Sigmoid colon (tissue), 7 donors: ENCODE results near the gene TGFBR3L. TPM values are rescaled to one million over a fixed set of nuclear protein-coding genes. Genes with fewer than 3 reads are reported as not detected.

Experiments
- DNase-seq: peaks from one replicate; pipeline ENCODE4 v3.0.0-alpha.2; 2019
- H3K27ac ChIP-seq, 4 donors: fragments of 200-600 bp; sonication (generic); one replicate each; pipeline ENCODE4 v1.5.1; 2016 to 2019; ENCODE audit warnings: mild to moderate bottlenecking in 1 of 4
- H3K27me3 ChIP-seq, 3 donors: fragments of 200-600 bp; sonication (generic); one replicate each; pipeline ENCODE4 v1.5.1; 2019; ENCODE audit warnings: mild to moderate bottlenecking in 1 of 3
- H3K36me3 ChIP-seq, 4 donors: fragments of 200-600 bp; sonication (generic); one replicate each; pipeline ENCODE4 v1.5.1; 2016 to 2019
- H3K4me1 ChIP-seq, 4 donors: fragments of 200-600 bp; sonication (generic); one replicate each; pipeline ENCODE4 v1.5.1; 2017 to 2019
- H3K4me3 ChIP-seq, 4 donors: fragments of 200-600 bp; sonication (generic); one replicate each; pipeline ENCODE4 v1.5.1; 2017 to 2019; ENCODE audit warnings: mild to moderate bottlenecking in 2 of 4, moderate library complexity in 1 of 4
- H3K9me3 ChIP-seq, 4 donors: fragments of 200-600 bp in 3 of 4; sonication (generic) in 3 of 4; one replicate each; pipeline versions ENCODE4 v1.5.1 to v1.6.1; 2013 to 2019
- CTCF ChIP-seq, 4 experiments: fragments of 450-650 bp in 3 of 4; fragments of 200-600 bp in 1 of 4; IDR thresholded peaks; one replicate each; pipeline ENCODE4 v1.5.1; 2016 to 2019; ENCODE audit warnings: antibody characterized with exemption in 4 of 4, mild to moderate bottlenecking in 3 of 4, moderate library complexity in 2 of 4
- EP300 ChIP-seq, 4 donors: sonication (generic); formaldehyde crosslinking; IDR thresholded peaks; one replicate each; pipeline ENCODE4 v1.6.1; 2017; ENCODE audit warnings: antibody characterized with exemption in 4 of 4
- POLR2A ChIP-seq, 2 donors: fragments of 450-650 bp; IDR thresholded peaks; one replicate each; pipeline ENCODE4 v1.6.1; 2016; ENCODE audit warnings: antibody characterized with exemption in 2 of 2, mild to moderate bottlenecking in 2 of 2, moderate library complexity in 2 of 2
- POLR2AphosphoS5 ChIP-seq, 4 donors: sonication (generic); formaldehyde crosslinking; IDR thresholded peaks; one replicate each; pipeline ENCODE4 v1.6.1; 2017; ENCODE audit warnings: antibody characterized with exemption in 4 of 4
- WGBS, 2 donors: extraction: QIAGEN DNeasy Blood & Tissue Kit; methylation state at CpG; one replicate each; pipeline ENCODE4 v1.1.7; 2013; 5-methylcytosine and 5-hydroxymethylcytosine counted together
- intact Hi-C: fragments of 100-400 bp; cut with DNase I; formaldehyde crosslinking; loops from one replicate; pipeline ENCODE4 v1.15.1; 2023
- polyA plus RNA-seq, 3 donors: library from polyadenylated mRNA; stranded (reverse); fragments of 200-250 nt; gene quantifications; one replicate each; pipeline ENCODE4 v1.2.3, GENCODE V29; 2013
- total RNA-seq, 4 donors: library from RNA; depleted of rRNA; stranded (reverse); fragments of >200 nt; gene quantifications; one replicate each; pipeline ENCODE4 v1.1.0, GENCODE V29; 2016
- donor health status: healthy with polysubstance abuse.
- donor health status: Bipolar disorder and iron deficiency.
- donor health status: healthy.

Gene TGFBR3L
- total and polyA plus RNA-seq, 7 donors = 1.8 TPM; not detected in 6

- no peak for DNase-seq
- H3K36me3 ChIP-seq = peaks cover 37 to 97% (median 49%) of the 10 kb centered on the region in 4 donors
- TF ChIP-seq POLR2AphosphoS5 (IDR thresholded peaks at IDR 0.05) (no peak), POLR2A (IDR thresholded peaks at IDR 0.05) (no peak), EP300 (IDR thresholded peaks at IDR 0.05) (no peak), CTCF (IDR thresholded peaks at IDR 0.05) (no peak)
These were observed 53.6 kb downstream of the TGFBR3L start for GRCh38 chr19:7968008-7968795.

More at GRCh38 chr19:7968008-7968795, 53.6 kb downstream of the TGFBR3L start:
- H3K9me3 ChIP-seq = no peaks in the 10 kb centered on the region
- H3K4me1 ChIP-seq = no peaks in the 10 kb centered on the region
- no peaks in the 10 kb centered on the region for H3K27me3 ChIP-seq
- WGBS, 2 donors = 95 to 96% methylated on average over 15 of the region's 15 CpGs
- intact Hi-C loops = no loop called here
- no peak overlapping the region for H3K4me3 ChIP-seq
- no peak overlapping the region for H3K27ac ChIP-seq

Other genes with a start within 250 kb of the TGFBR3L start
- gene RETN, start 245.8 kb upstream of the TGFBR3L start, total RNA-seq = not detected
- 10 to 100 TPM in 1 of 3 donors, 1 to 10 TPM in 2; 3.6 to 38.1 (median 8.6) TPM for gene RETN, start 245.8 kb upstream of the TGFBR3L start, polyA plus RNA-seq
- under 1 TPM in 3 of 4 donors, not detected in 1; 0.36 to 0.49 (median 0.41) TPM for gene MCEMP1, start 237.7 kb upstream of the TGFBR3L start, total RNA-seq
- 1 to 10 TPM in 2 of 3 donors, under 1 TPM in 1; 0.51 to 2.8 (median 1.8) TPM for gene MCEMP1, start 237.7 kb upstream of the TGFBR3L start, polyA plus RNA-seq
- gene TRAPPC5, start 234.0 kb upstream of the TGFBR3L start, total RNA-seq = 10 to 100 TPM; 32.8 to 89.6 (median 50.5) TPM
- 10 to 100 TPM; 55.3 to 75.5 (median 55.9) TPM for gene TRAPPC5, start 234.0 kb upstream of the TGFBR3L start, polyA plus RNA-seq
- 1 to 10 TPM in 1 of 4 donors, under 1 TPM in 3; 0.27 to 2.5 (median 0.61) TPM for gene FCER2, start 212.7 kb upstream of the TGFBR3L start, total RNA-seq
- gene FCER2, start 212.7 kb upstream of the TGFBR3L start, polyA plus RNA-seq = 10 to 100 TPM in 1 of 3 donors, under 1 TPM in 1, not detected in 1; 0.46 to 14.7 TPM
- gene CLEC4G, start 182.7 kb upstream of the TGFBR3L start, total RNA-seq = 1 to 10 TPM; 1.4 to 3.6 (median 3.1) TPM
- under 1 TPM in 2 of 3 donors, not detected in 1; 0.45 to 0.46 TPM for gene CLEC4G, start 182.7 kb upstream of the TGFBR3L start, polyA plus RNA-seq
- gene CD209, start 167.3 kb upstream of the TGFBR3L start, total RNA-seq = 1 to 10 TPM; 1.4 to 6.4 (median 5.6) TPM
- 10 to 100 TPM in 1 of 3 donors, 1 to 10 TPM in 2; 2.9 to 12.3 (median 3.6) TPM for gene CD209, start 167.3 kb upstream of the TGFBR3L start, polyA plus RNA-seq
- 1 to 10 TPM in 1 of 4 donors, not detected in 3; 1.4 TPM for gene CLEC4M, start 151.6 kb upstream of the TGFBR3L start, total RNA-seq
- gene CLEC4M, start 151.6 kb upstream of the TGFBR3L start, polyA plus RNA-seq = under 1 TPM in 2 of 3 donors, not detected in 1; under 0.01 to 0.82 TPM
- 10 to 100 TPM in 3 of 4 donors, 1 to 10 TPM in 1; 8.4 to 18.6 (median 12.5) TPM for gene EVI5L, start 84.6 kb upstream of the TGFBR3L start, total RNA-seq
- 10 to 100 TPM in 1 of 3 donors, 1 to 10 TPM in 2; 5.3 to 11.4 (median 6.0) TPM for gene EVI5L, start 84.6 kb upstream of the TGFBR3L start, polyA plus RNA-seq
- gene PRR36, start 40.4 kb upstream of the TGFBR3L start, total RNA-seq = not detected
- gene PRR36, start 40.4 kb upstream of the TGFBR3L start, polyA plus RNA-seq = under 1 TPM in 2 of 3 donors, not detected in 1; under 0.01 to 0.23 TPM
- gene LRRC8E, start 26.3 kb upstream of the TGFBR3L start, total RNA-seq = not detected
- gene LRRC8E, start 26.3 kb upstream of the TGFBR3L start, polyA plus RNA-seq = 1 to 10 TPM in 2 of 3 donors, under 1 TPM in 1; 0.23 to 1.2 (median 1.2) TPM
- gene MAP2K7, start 11.0 kb upstream of the TGFBR3L start, total RNA-seq = 10 to 100 TPM; 12.5 to 20.2 (median 17.4) TPM
- gene MAP2K7, start 11.0 kb upstream of the TGFBR3L start, polyA plus RNA-seq = 10 to 100 TPM; 15.6 to 27.8 (median 15.7) TPM
- gene SNAPC2, start 5.5 kb downstream of the TGFBR3L start, total RNA-seq = 10 to 100 TPM; 20.3 to 31.2 (median 27.8) TPM
- gene SNAPC2, start 5.5 kb downstream of the TGFBR3L start, polyA plus RNA-seq = 10 to 100 TPM; 11.6 to 19.5 (median 16.8) TPM
- gene CTXN1, start 11.3 kb downstream of the TGFBR3L start, total RNA-seq = 10 to 100 TPM; 25.3 to 92.2 (median 38.8) TPM
- gene CTXN1, start 11.3 kb downstream of the TGFBR3L start, polyA plus RNA-seq = 1 to 10 TPM in 1 of 3 donors, under 1 TPM in 2; 0.60 to 2.2 (median 0.92) TPM
- 10 to 100 TPM; 51.7 to 80.1 (median 78.6) TPM for gene TIMM44, start 28.8 kb downstream of the TGFBR3L start, total RNA-seq
- gene TIMM44, start 28.8 kb downstream of the TGFBR3L start, polyA plus RNA-seq = 10 to 100 TPM; 33.0 to 72.4 (median 38.8) TPM
- gene ELAVL1, start 90.8 kb downstream of the TGFBR3L start, total RNA-seq = 10 to 100 TPM; 15.8 to 20.3 (median 17.1) TPM
- 10 to 100 TPM; 21.6 to 31.0 (median 22.4) TPM for gene ELAVL1, start 90.8 kb downstream of the TGFBR3L start, polyA plus RNA-seq
- not detected for gene CCL25, start 137.9 kb downstream of the TGFBR3L start, total RNA-seq
- gene CCL25, start 137.9 kb downstream of the TGFBR3L start, polyA plus RNA-seq = under 1 TPM in 1 of 3 donors, not detected in 2; 0.17 TPM
- not detected for gene FBN3, start 234.8 kb downstream of the TGFBR3L start, total RNA-seq
- gene FBN3, start 234.8 kb downstream of the TGFBR3L start, polyA plus RNA-seq = under 1 TPM in 1 of 3 donors, not detected in 2; 0.06 TPM